Right lung (tissue), 5 donors: ENCODE data around the gene AFMID. TPM values are rescaled to one million over a fixed set of nuclear protein-coding genes. Genes with fewer than 3 reads are reported as not detected.
"Not testable (repeated sequence)": the region's sequence is repeated elsewhere in the genome, so short reads cannot be mapped to it uniquely, and the experiment has no call there.

Source experiments
- DNase-seq, 2 donors: peaks; one replicate each; pipeline ENCODE4 v3.0.0-alpha.2; 2013
- polyA plus RNA-seq, 5 donors: library from polyadenylated mRNA; unstranded; fragments of 120-200 nt; gene quantifications; one replicate each; pipeline versions ENCODE4 v1.2.1 to v1.2.3, GENCODE V29; 2013; ENCODE audit warnings: inconsistent platforms in 1 of 5, low replicate concordance in 1 of 5; ENCODE audit not compliant: insufficient read length in 5 of 5, insufficient read depth in 1 of 5

AFMID gene
- polyA plus RNA-seq, 5 donors, result 45.4 to 55.4 (median 53.7) TPM

- DNase-seq, result no peak
Observed at GRCh38 chr17:78148286-78149016, 38.7 kb upstream of the AFMID start.

DNA sequence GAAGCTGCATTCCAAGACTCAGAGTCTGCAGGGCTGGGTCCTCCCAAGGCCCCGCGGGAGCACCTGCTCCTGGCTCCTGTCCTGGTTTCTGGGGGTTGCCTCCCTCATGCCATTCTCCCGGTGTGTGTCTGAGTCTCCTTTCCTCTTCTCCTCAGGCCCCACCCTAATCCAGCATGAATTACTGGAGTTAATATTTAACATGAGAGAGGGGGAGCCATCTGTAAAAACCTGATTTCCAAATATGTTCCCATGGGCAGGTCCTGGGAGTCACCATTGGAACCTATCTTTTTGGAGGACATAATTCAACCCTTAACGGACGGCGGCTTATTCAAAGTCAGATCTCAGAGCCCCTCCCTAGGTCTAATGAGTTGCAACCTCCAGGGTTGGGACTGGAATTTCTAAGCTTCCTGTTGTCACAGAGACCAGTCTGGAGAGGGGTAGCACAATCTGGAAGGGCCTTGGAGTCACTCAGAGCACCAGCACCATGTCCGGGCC is 35.6 kb upstream of the AFMID start:
- DNase-seq, result no peak

DNA sequence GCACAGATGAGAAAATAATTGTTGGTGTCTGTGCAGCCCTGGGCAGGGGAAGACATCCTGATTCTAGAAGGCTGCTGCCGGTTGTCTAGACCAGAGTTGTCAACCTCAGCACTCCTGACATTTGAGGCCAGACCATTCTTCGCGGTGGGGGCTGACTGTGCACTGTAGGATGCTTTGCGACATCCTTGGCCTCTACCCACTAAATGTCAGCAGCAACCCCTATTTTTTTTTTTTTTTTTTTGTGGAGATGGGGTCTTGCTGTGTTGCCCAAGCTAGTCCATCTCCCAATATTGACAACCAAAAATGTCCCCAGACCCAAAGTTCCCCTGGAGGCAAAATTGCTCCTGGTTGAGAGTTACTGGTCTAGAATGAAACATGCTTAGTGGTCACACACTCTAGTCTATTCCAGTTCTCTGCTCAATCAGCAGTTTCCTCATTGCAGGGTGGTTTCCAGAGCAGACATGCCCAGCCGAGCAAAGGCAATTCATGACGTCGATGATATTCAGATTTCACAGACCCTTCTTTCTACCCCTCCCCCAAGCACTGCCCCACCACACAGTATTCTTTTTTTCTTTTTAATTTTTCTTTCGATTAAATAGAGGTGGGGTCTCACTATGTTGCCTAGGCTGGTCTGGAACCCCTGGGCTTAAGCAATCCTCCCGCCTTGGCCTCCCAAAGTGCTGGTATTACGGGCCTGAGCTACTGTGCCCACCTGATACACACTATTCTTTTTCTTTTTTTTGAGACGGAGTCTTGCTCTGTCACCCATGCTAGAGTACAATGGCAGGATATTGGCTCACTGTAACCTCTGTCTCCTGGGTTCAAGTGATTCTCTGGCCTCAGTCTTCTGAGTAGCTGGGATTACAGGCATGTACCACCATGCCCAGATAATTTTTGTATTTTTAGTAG is 32.0 kb upstream of the AFMID start:
- DNase-seq, result no peak

- no peak for DNase-seq
Observed at GRCh38 chr17:78159575-78160158, 27.5 kb upstream of the AFMID start.

- DNase-seq, result no peak
Observed at GRCh38 chr17:78163881-78164747, 23.0 kb upstream of the AFMID start.

- DNase-seq, result no peak
Observed at GRCh38 chr17:78164748-78165607, 22.2 kb upstream of the AFMID start.

DNA sequence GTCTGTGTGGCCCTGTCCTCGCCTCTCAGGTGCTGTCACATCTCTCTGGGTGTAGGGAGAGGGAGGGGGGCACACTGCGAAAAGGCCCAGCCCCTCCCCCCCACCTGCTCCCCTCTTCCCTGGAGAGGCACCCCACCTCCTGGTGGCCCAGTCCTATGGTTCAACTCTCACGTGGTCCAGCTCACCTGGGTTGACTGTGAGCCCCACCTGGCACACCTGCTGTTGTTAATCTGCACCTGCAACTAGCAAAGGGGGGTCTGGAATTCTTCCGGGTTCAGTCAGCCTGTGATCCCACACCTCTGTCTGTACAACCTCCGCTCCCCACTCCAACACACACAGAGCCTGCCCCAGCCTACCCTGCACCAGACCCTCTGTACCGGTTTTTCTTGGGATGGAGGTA is 20.7 kb upstream of the AFMID start:
- DNase-seq, result no peak

- peak in 1 of 2 donors; percentile 54 for DNase-seq
Observed at GRCh38 chr17:78168242-78168902, 18.8 kb upstream of the AFMID start, which contains the start of gene SYNGR2. SYNGR2 (plus strand) TSS chr17:78168581; CDS start chr17:78168617, 36 bp downstream.

DNA sequence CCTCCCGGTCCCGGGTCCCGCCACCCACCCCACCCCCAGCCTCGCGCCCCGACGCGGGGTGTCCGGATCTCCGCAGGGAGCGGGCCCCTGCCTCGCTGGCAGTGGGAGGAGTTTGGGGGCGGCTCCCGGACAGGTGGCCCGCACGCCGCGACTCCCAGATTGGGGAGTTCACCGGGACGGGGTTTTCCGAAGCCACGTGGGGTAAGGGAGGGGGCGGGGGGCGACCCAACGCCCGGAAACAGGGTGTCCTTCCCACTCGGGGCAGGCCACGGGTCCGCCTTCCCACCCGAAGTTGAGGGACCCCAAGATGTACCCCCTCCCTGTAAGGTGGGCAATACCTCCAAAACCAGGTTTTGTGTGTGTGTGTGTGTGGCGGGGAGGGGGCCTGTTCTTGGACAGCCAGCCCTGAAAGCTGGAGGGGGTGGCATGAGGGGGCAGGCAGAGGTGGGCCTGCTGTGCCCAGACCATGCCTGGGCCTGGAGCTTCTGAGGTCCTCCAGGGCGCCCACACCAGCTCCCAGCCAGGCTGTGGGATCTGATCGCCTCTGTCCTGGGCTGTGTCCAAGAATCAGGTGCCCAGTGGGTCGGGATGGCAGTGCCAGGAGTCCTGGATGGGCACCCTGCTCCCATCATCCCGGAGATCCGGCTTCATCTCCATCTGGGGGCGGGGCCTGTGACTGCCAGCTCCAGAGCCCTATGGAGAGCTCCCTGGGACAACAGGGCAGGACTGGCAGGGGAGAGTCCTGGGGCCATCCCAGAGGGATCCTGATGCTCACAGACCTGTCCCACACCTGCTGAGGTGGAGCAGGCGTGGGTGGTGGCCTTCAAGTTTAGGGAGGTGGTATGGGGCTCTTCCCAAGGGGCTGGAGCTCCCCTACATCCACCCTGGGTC is 18.0 kb upstream of the AFMID start:
- no peak for DNase-seq

- DNase-seq, result no peak
Observed at GRCh38 chr17:78170692-78171590, 16.2 kb upstream of the AFMID start.

DNA sequence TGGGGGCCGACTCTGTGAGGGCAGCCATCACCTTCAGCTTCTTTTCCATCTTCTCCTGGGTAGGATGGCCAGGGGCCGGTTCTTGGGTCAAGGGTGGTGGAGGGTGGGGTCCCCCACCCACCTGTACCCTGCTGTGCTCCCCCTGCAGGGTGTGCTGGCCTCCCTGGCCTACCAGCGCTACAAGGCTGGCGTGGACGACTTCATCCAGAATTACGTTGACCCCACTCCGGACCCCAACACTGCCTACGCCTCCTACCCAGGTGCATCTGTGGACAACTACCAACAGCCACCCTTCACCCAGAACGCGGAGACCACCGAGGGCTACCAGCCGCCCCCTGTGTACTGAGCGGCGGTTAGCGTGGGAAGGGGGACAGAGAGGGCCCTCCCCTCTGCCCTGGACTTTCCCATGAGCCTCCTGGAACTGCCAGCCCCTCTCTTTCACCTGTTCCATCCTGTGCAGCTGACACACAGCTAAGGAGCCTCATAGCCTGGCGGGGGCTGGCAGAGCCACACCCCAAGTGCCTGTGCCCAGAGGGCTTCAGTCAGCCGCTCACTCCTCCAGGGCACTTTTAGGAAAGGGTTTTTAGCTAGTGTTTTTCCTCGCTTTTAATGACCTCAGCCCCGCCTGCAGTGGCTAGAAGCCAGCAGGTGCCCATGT is 15.4 kb upstream of the AFMID start:
- not testable (repeated sequence) for DNase-seq

DNA sequence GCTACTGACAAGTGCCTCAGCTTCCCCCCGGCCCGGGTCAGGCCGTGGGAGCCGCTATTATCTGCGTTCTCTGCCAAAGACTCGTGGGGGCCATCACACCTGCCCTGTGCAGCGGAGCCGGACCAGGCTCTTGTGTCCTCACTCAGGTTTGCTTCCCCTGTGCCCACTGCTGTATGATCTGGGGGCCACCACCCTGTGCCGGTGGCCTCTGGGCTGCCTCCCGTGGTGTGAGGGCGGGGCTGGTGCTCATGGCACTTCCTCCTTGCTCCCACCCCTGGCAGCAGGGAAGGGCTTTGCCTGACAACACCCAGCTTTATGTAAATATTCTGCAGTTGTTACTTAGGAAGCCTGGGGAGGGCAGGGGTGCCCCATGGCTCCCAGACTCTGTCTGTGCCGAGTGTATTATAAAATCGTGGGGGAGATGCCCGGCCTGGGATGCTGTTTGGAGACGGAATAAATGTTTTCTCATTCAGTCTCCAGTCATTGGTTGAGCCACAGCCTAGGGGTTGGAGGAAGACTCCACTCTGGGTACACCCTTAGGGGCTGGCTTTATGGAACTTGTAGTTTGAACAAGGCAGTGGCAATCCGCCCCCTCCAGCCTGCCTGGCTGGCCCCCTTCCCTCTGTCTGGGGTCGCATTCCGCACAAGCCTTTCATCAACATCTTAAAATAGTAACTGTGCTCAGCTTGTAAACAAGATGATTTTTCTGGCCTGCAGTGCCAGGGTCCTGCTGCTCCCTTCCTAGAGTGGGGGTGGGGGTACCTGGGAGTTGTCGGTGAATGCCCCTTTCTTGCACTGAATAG is 14.7 kb upstream of the AFMID start:
- no peak for DNase-seq

DNA sequence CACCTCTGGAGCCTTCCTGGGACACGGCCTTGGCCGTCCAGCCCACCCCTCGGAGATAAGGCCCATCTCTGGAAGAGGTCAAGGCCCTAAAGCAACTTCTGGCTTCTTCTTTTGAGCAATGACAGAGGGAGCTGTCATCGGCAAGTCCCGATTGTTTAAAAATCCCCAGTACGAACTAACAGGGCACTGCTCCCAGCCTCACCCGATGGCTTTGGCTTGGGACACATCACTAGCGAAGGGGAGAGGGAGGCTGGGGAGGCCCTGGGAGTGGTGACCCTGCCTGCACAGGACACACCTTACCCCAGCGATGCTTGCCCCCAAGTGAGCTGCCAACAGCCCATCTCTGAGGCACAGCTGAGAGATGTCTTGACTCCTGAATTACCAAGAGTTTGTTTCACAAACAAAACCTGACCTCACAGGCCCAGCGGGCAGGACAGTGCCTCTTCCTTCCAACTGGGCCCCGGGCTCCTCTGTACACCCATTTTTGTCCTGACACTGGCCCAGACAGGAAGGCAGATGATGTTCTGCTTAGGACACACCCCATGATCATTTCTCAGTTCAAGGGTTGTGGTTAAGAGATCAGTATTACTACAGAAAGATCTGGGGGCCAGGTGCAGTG is 14.0 kb upstream of the AFMID start:
- no peak for DNase-seq

- no peak for DNase-seq
Observed at GRCh38 chr17:78174346-78174869, 12.8 kb upstream of the AFMID start.
